A549 (cell line): ENCODE measurements around the gene UBA52. TPM values are rescaled to one million over a fixed set of nuclear protein-coding genes. Genes with fewer than 3 reads are reported as not detected.

Source experiments
- ATAC-seq, 2 experiments: fragments of 200-7000 bp in 1 of 2; fragments of >200 bp in 1 of 2; cut with Nextera tagmentation in 1 of 2; cut with Tn5 transposase in 1 of 2; 3 replicates each; pipeline versions ENCODE4 v1.8.0 to v1.9.1; 2018 to 2020; ENCODE audit warnings: mild to moderate bottlenecking in 1 of 2, moderate library complexity in 1 of 2
- CTCF ChIA-PET: fragments of 300-600 bp; sonication (Branson Sonifier 250); formaldehyde crosslinking; extraction: SDS; loops from one replicate; lab custom pipeline; 2021; ENCODE audit warnings: antibody characterized with exemption, inconsistent platforms; lab: Yijun Ruan, JAX
- POLR2A ChIA-PET: fragments of 350-600 bp; formaldehyde crosslinking; extraction: SDS; loops from one replicate; lab custom pipeline; 2021; ENCODE audit warnings: antibody characterized with exemption, inconsistent platforms; lab: Yijun Ruan, JAX
- DNase-seq, 2 experiments: peaks; one replicate each; pipeline versions ENCODE4 v3.0.0 to v3.0.0-alpha.2; 2011 to 2016; ENCODE audit warnings: low read depth in 1 of 2, low spot score in 1 of 2
- FAIRE-seq: peaks from 2 replicates; lab custom pipeline; 2011; peaks lifted over from hg19 to GRCh38; lab: Jason Lieb, UNC
- H3K27ac ChIP-seq, 2 experiments: fragments of >200 bp; sonication (Bioruptor Twin); formaldehyde crosslinking; 3 replicates each; pipeline ENCODE4 v1.5.1; 2016 to 2017
- H3K4me1 ChIP-seq: fragments of >200 bp; sonication (Bioruptor Twin); formaldehyde crosslinking; 3 replicates; pipeline ENCODE4 v1.6.1; 2016
- H3K4me2 ChIP-seq: fragments of >200 bp; sonication (Bioruptor Twin); formaldehyde crosslinking; 3 replicates; pipeline ENCODE4 v1.6.1; 2016
- H3K4me3 ChIP-seq: fragments of >200 bp; sonication (Bioruptor Twin); formaldehyde crosslinking; 3 replicates; pipeline ENCODE4 v1.5.1; 2016
- H3K9me3 ChIP-seq: fragments of >200 bp; sonication (Bioruptor Twin); formaldehyde crosslinking; 3 replicates; pipeline ENCODE4 v1.6.1; 2016
- ATOH8 ChIP-seq: fragments of 250-450 bp; sonication (Bioruptor Pico); IDR thresholded peaks from 2 replicates; pipeline ENCODE4 v1.5.0; 2020; ENCODE audit warnings: low read depth, mild to moderate bottlenecking, moderate library complexity
- BHLHE40 ChIP-seq: IDR thresholded peaks from 2 replicates; pipeline ENCODE4 v1.6.1; 2012; ENCODE audit warnings: low read depth, low read length, inconsistent platforms
- EHMT2 ChIP-seq: fragments of 200-600 bp; sonication (generic); IDR thresholded peaks from 2 replicates; pipeline ENCODE4 v1.6.1; 2016; ENCODE audit warnings: antibody characterized with exemption, low read depth, mild to moderate bottlenecking, moderate library complexity
- EP300 ChIP-seq, 2 experiments: fragments of >200 bp; sonication (Bioruptor Twin); formaldehyde crosslinking; IDR thresholded peaks; 2 replicates in 1 of 2; 3 replicates in 1 of 2; pipeline ENCODE4 v1.6.1; 2016 to 2017
- ESRRA ChIP-seq: fragments of 150-350 bp; IDR thresholded peaks from 2 replicates; pipeline ENCODE4 v1.6.1; 2014; ENCODE audit warnings: mild to moderate bottlenecking, low read length, borderline replicate concordance
- FOSL2 ChIP-seq, 2 experiments: fragments of 450-650 bp in 1 of 2; fragments of >200 bp in 1 of 2; sonication (Bioruptor Twin) in 1 of 2; formaldehyde crosslinking; IDR thresholded peaks; 2 replicates each; pipeline versions ENCODE4 v1.5.0 to v1.6.1; 2016 to 2020; ENCODE audit warnings: mild to moderate bottlenecking in 1 of 2, moderate library complexity in 1 of 2
- FOXS1 ChIP-seq: fragments of 250-450 bp; sonication (Bioruptor Pico); IDR thresholded peaks from 2 replicates; pipeline ENCODE4 v1.5.0; 2020; ENCODE audit warnings: mild to moderate bottlenecking, moderate library complexity
- HES2 ChIP-seq: fragments of >200 bp; sonication (Bioruptor Twin); formaldehyde crosslinking; IDR thresholded peaks from 2 replicates; pipeline ENCODE4 v1.6.1; 2016
- HOXA7 ChIP-seq: fragments of 250-450 bp; sonication (Bioruptor Pico); IDR thresholded peaks from 2 replicates; pipeline ENCODE4 v1.5.0; 2020; ENCODE audit warnings: mild to moderate bottlenecking, moderate library complexity
- HOXB5 ChIP-seq: fragments of 250-450 bp; sonication (Bioruptor Pico); IDR thresholded peaks from 2 replicates; pipeline ENCODE4 v1.5.0; 2020; ENCODE audit warnings: mild to moderate bottlenecking, moderate library complexity
- JUNB ChIP-seq: fragments of >200 bp; sonication (Bioruptor Twin); formaldehyde crosslinking; IDR thresholded peaks from 2 replicates; pipeline ENCODE4 v1.6.1; 2016
- KDM5A ChIP-seq: fragments of 200-600 bp; sonication (generic); IDR thresholded peaks from 2 replicates; pipeline ENCODE4 v1.6.1; 2016; ENCODE audit warnings: antibody characterized with exemption, mild to moderate bottlenecking
- NFE2L2 ChIP-seq: fragments of 150-350 bp; conservative IDR thresholded peaks from 2 replicates; pipeline ENCODE4 v1.6.1; 2014; ENCODE audit warnings: low read length
- NR3C1 ChIP-seq: fragments of >200 bp; sonication (Bioruptor Twin); formaldehyde crosslinking; IDR thresholded peaks from 3 replicates; pipeline ENCODE4 v1.6.1; 2017
- RAD21 ChIP-seq, 2 experiments: fragments of >200 bp in 1 of 2; sonication (Bioruptor Twin) in 1 of 2; formaldehyde crosslinking in 1 of 2; IDR thresholded peaks in 1 of 2; conservative IDR thresholded peaks in 1 of 2; 2 replicates in 1 of 2; 3 replicates in 1 of 2; pipeline ENCODE4 v1.6.1; 2012 to 2018; ENCODE audit warnings: inconsistent platforms in 1 of 2
- SMC3 ChIP-seq: fragments of >200 bp; sonication (Bioruptor Twin); formaldehyde crosslinking; IDR thresholded peaks from 3 replicates; pipeline ENCODE4 v1.6.1; 2018; ENCODE audit warnings: inconsistent platforms
- SREBF2 ChIP-seq: fragments of 450-650 bp; IDR thresholded peaks from 2 replicates; pipeline ENCODE4 v1.6.1; 2014; ENCODE audit warnings: mild to moderate bottlenecking, moderate library complexity
- USF2 ChIP-seq: fragments of 450-650 bp; IDR thresholded peaks from 2 replicates; pipeline ENCODE4 v1.6.1; 2014; ENCODE audit warnings: antibody characterized with exemption
- WGBS: methylation state at CpG from one replicate; pipeline ENCODE4 v1.1.6; 2017; ENCODE audit errors: missing lambda C conversion rate; 5-methylcytosine and 5-hydroxymethylcytosine counted together
- polyA plus RNA-seq, 4 experiments: library from polyadenylated mRNA; depleted of rRNA in 3 of 4; stranded (reverse); fragments of >200 nt; fragmentation: RNase III in 1 of 4; extraction: RNeasy Plus Mini Kit Qiagen cat#74134 plus additional on column Dnase treatment in 1 of 4; gene quantifications; 2 replicates in 3 of 4; 3 replicates in 1 of 4; pipeline ENCODE4 v1.2.3, GENCODE V29; 2011 to 2017
- TF ChIP-seq, protein P1 (sequence below): IDR thresholded peaks from 2 replicates; pipeline ENCODE4 v1.6.1; 2012

The UBA52 gene
- polyA plus RNA-seq, 2 of the 4 experiments (the other 2 are of a cell fraction): 888 to 942 TPM

- Histone ChIP-seq H3K4me2 (no peak overlapping the region), H3K27ac (no peak overlapping the region), H3K4me1 (peaks cover 4% of the 10 kb centered on the region; the same call in 1 of the 3 replicates), H3K9me3 (no peaks in the 10 kb centered on the region), H3K4me3 (no peak overlapping the region)
- TF ChIP-seq, protein P1, sequence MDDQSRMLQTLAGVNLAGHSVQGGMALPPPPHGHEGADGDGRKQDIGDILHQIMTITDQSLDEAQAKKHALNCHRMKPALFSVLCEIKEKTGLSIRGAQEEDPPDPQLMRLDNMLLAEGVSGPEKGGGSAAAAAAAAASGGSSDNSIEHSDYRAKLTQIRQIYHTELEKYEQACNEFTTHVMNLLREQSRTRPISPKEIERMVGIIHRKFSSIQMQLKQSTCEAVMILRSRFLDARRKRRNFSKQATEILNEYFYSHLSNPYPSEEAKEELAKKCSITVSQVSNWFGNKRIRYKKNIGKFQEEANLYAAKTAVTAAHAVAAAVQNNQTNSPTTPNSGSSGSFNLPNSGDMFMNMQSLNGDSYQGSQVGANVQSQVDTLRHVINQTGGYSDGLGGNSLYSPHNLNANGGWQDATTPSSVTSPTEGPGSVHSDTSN: no peak
- TF ChIP-seq NFE2L2 (no peak), FOXS1 (no peak), HES2 (no peak), SREBF2 (no peak), NR3C1 (no peak)
- ChIA-PET POLR2A (interaction anchor here (0.6 kb wide), 1 partner anchor 98 kb away, joined by 3 read pairs; no protein-coding TSS in a partner anchor), CTCF (interaction anchor here (0.6 to 4.5 kb wide), 5 partner anchors 18 to 270 kb away, joined by 3 to 19 read pairs (median 3); no protein-coding TSS in a partner anchor)
- FAIRE-seq: no peak
- ATAC-seq: peak; percentile 66 to 72; a peak in 5 of 6 replicates
- peak in 1 of 2 experiments; percentile 45 for DNase-seq
- WGBS: 84% methylated on average over 15 of the region's 21 CpGs
Observed at GRCh38 chr19:18596752-18597157, 25.1 kb downstream of the UBA52 start.

DNA sequence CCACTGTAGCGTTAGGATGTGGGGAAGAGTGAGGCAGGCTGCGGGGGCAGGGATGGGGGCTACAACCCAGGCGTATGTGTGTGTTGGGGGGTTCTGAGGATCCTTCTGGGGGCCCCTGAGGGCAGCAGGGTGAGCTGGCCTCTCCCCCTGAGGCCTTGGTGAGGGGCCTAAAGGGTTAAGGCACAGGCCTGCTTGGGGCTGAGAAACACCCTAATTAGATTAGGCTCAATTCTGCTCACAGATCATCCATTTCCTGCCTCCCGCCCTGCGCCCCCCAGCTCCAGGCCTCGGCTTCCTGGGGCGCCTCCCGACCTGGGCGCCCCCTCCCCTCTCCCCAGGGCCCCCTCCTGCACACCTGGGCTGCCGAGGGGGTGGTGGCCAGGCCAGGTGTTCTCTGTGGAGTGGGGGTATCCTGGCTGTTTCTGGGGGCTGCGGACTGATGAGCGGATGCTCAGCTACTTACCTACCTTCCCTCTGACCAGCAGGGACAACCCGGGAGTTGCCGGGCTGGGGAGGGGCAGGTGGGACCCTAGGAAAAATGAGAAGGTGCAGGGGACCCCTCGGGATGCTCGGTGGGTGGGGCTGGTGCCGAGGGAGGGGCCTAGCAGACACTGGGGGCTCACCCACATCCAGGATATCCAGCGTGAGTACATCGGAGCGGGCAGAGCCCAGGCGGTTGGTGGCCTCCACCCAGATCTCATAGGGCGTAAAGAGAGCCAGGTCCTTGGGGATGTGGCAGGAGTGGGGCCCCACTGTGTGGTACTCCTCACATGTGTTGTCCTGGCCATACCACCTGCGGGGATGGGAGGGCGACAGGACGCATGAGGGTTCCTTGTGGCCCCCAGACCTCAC lies 26.4 kb downstream of the UBA52 start:
- DNase-seq (no peak), FAIRE-seq (no peak), ATAC-seq (no peak)
- Histone ChIP-seq H3K4me1 (peaks cover 4% of the 10 kb centered on the region; the same call in 1 of the 3 replicates), H3K9me3 (no peaks in the 10 kb centered on the region), H3K4me2 (no peak overlapping the region), H3K27ac (no peak overlapping the region), H3K4me3 (no peak overlapping the region)
- WGBS: 56% methylated on average over 14 of the region's 25 CpGs
- TF ChIP-seq USF2: no peak
- no peak for TF ChIP-seq FOSL2 (IDR thresholded peaks at IDR 0.05)
- no peak for TF ChIP-seq FOSL2 (CRISPR knock-in tag; IDR thresholded peaks at IDR 0.05)
- TF ChIP-seq ESRRA: no peak
- TF ChIP-seq SREBF2: no peak
- no peak for TF ChIP-seq RAD21 (conservative IDR thresholded peaks at IDR 0.05 in 1 of 2, IDR thresholded peaks at IDR 0.05 in 1 of 2)
- TF ChIP-seq HOXB5 (CRISPR knock-in tag): no peak
- TF ChIP-seq ATOH8: no peak
- no peak for TF ChIP-seq JUNB
- TF ChIP-seq EP300 (IDR thresholded peaks at IDR 0.05): no peak
- no peak for TF ChIP-seq KDM5A
- no peak for TF ChIP-seq BHLHE40
- no peak for TF ChIP-seq EHMT2
- TF ChIP-seq HES2: no peak
- no peak for TF ChIP-seq HOXA7 (CRISPR knock-in tag)
- TF ChIP-seq NFE2L2: no peak
- TF ChIP-seq SMC3: no peak
- ChIA-PET POLR2A (interaction anchor here (1.1 kb wide), 1 partner anchor 8 kb away, joined by 3 read pairs; no protein-coding TSS in a partner anchor), CTCF (interaction anchor here (1.2 to 3.8 kb wide), 2 partner anchors 249 to 268 kb away, joined by 3 to 13 read pairs; no protein-coding TSS in a partner anchor)
